Measurements from ENCODE around the gene GPR183. TPM values are rescaled to one million over a fixed set of nuclear protein-coding genes. Genes with fewer than 3 reads are reported as not detected.

Gene GPR183
- total and polyA plus RNA-seq, 10 of the 15 experiments (the other 5 are each of a cell fraction or from before 2014, with no cell fraction given): 134 to 669 (median 225) TPM

- TF ChIP-seq ZNF622 (IDR thresholded peaks at IDR 0.05) (no peak), NBN (IDR thresholded peaks at IDR 0.05) (0 out of 2 replicates have a peak, but pooled peaks have one; percentile 56), NFYB (IDR thresholded peaks at IDR 0.05; ENCODE audit: insufficient read depth, low read depth, low read length) (no peak), CREB1 (IDR thresholded peaks at IDR 0.05; ENCODE audit: low read depth) (0 out of 2 replicates have a peak, but pooled peaks have one; percentile 9), ZBTB11 (CRISPR knock-in tag; IDR thresholded peaks at IDR 0.05) (no peak), BCL11A (IDR thresholded peaks at IDR 0.05; ENCODE audit: low read depth, low read length) (peak; percentile 23; the same call in 1 of the 2 replicates), CBX3 (IDR thresholded peaks at IDR 0.05; ENCODE audit: borderline replicate concordance, low read depth) (no peak), BCLAF1 (IDR thresholded peaks at IDR 0.05) (no peak), MEF2A (IDR thresholded peaks at IDR 0.05; ENCODE audit: insufficient read depth, low read depth, low read length) (peak; percentile 36; the same call in 1 of the 2 replicates), RFX5 (IDR thresholded peaks at IDR 0.05; ENCODE audit: low read depth, low read length) (0 out of 2 replicates have a peak, but pooled peaks have one; percentile 25), NFXL1 (IDR thresholded peaks at IDR 0.05; ENCODE audit: borderline replicate concordance) (no peak), RUNX3 (IDR thresholded peaks at IDR 0.05; ENCODE audit: low read length) (peak; percentile 66)
These were observed 25.4 kb downstream of the GPR183 start (continued) for GRCh38 chr13:99281811-99282263.

Measured in GM12878 (cell line).